NCI-H2029 (cell line): ENCODE measurements around the gene CFAP74.

ENCODE experiments used
- DNase-seq: peaks from one replicate; lab custom pipeline; 2025; lab: John Stamatoyannopoulos, UW

The CFAP74 gene

GRCh38 chr1:2018217-2019171 lies 14.9 kb upstream of the CFAP74 start:
- no peak for DNase-seq

- DNase-seq: no peak
Measured at GRCh38 chr1:2016123-2016522, 12.5 kb upstream of the CFAP74 start.

GRCh38 chr1:2014741-2015735 lies 11.5 kb upstream of the CFAP74 start:
- no peak for DNase-seq

GRCh38 chr1:2014181-2014580 lies 10.6 kb upstream of the CFAP74 start:
- DNase-seq: no peak

DNA sequence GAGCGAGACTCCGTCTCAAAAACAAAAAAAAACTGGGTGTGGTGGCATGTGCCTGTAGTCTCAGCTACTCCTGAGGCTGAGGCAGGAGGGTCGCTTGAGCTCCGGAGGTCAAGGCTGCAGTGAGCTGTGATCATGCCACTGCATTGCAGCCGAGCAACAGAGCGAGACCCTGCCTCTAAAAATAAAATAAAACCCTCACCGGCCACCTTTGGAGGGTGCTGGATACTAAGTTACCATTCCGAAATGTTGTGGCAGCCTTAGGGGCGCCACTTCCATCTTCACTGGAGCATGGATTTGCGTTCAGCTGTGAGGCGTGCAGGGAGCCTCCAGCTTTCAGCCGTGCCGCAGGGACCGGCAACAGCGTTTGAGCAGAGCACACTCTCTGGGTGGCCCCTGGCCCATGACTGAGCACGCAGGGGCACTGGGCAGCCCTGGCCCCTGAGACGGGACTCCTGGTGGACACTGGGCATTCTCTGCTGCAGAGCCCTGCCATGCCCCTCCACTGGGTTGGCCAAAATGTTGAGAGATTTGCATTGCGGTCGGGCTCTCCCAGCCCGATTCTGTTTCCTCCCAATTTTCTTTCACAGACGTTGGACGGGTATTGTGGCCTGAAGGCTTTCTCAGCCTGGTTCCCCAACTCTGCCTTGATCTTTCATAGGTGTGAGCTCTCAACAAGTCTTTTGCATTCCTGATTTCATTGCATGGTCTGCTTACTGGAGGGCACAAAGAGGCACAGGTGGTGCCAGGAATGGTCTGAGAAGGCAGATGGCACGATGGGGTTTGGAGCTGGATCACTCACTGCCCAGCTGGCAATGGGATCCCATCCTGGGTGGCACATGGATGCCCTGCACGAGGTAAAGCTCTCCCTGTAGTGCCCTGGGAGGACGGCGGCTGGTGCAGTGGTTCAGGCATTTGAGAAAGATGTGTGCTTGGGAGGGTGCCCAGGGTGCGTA lies 5.8 kb upstream of the CFAP74 start:
- no peak for DNase-seq

GRCh38 chr1:2004856-2005255 lies 1.3 kb upstream of the CFAP74 start:
- no peak for DNase-seq

DNA sequence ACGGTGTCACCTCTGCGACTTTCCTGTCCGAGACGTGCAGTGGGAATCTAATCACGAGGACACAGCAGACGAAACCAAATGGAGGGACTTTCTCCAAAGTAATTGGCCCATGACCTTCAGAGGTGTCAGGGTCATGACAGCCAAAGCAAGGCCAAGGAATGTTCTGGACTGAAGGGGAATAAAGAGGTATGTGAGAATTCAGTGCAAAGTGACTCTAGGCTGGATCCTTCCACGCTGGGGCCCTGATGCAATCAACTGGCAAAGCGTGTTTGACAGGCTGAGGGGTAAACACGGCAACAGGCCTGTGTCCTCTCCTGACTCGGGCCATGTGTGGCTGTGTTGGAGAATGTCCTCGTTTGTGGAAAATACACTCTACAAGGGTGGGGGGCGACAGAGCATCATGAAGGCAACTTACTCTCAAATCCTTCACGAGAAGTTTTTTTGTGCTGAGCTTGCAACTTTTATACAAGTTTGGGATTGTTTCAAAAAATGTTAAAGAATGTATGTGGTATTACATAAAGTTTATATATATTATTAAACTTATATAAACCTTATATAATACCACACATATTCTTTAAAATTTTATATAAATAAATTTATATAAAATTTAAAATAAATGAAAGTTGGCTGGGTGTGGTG lies 1.7 kb downstream of the CFAP74 start:
- no peak for DNase-seq

DNA sequence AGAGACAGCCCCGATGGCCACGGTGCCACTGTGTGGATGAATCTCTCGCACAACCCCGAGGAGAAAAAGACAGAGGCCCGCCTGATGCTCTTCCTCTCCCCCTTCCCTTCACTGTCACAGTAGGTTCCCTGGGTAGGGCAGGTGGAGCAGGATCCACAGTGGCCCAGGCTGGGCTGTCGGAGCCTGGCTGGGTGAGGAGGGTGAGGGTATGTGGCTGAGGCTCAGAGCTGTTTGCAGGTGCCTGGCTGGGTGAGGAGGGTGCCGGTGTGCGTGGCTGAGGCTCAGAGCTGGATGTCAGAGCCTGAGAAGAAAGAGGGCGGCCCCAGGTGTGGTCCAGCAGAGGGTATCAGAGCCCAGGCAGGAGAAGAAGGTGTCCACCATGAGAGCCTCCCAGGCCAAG lies 2.7 kb downstream of the CFAP74 start:
- DNase-seq: no peak

DNA sequence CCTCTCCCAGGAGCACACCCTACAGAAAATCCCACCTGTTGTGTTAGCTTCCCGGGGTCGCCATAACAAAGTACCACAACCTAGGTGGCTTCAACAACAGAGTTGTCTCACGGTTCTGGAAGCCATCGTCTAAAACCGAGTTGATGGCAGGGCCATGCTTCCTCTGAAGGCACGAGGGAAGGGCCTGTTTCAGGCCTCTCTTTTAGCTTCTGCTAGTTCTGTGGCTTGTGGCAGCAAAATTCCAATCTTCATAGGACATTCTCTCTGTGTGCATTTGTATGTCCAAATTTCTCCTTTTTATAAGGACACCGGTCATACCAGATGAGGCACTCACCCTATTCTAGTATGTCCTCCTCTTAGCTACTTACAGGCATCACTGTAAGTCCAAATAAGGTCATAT lies 3.2 kb downstream of the CFAP74 start:
- no peak for DNase-seq

DNA sequence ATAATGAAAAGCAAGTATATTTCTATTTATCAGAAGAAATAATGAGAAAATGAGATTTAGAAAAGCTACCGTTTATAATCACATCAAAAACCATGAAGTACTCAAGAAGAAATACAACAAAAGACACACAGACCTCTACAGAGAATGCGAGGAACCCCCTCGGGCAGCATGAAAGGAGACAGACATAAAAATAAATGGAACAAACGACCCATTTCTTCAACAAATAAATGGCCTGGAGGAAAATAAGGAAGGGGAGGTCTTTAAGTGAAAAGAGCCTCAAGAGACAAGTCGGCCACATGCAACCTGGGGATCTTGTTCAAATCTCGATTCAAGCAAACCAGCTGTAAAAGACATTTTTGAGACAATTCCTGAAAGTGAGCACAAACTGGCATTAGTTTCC lies 6.0 kb downstream of the CFAP74 start:
- no peak for DNase-seq

- DNase-seq: no peak
Measured at GRCh38 chr1:1996207-1996651, 7.4 kb downstream of the CFAP74 start.

GRCh38 chr1:1994536-1994935 lies 9.1 kb downstream of the CFAP74 start:
- DNase-seq: no peak

- no peak for DNase-seq
Measured at GRCh38 chr1:1990222-1990621, 13.4 kb downstream of the CFAP74 start.

GRCh38 chr1:1989789-1990188 lies 13.8 kb downstream of the CFAP74 start:
- DNase-seq: no peak

GRCh38 chr1:1989102-1989542 lies 14.5 kb downstream of the CFAP74 start:
- DNase-seq: no peak

GRCh38 chr1:1988061-1988945 lies 15.3 kb downstream of the CFAP74 start:
- no peak for DNase-seq

DNA sequence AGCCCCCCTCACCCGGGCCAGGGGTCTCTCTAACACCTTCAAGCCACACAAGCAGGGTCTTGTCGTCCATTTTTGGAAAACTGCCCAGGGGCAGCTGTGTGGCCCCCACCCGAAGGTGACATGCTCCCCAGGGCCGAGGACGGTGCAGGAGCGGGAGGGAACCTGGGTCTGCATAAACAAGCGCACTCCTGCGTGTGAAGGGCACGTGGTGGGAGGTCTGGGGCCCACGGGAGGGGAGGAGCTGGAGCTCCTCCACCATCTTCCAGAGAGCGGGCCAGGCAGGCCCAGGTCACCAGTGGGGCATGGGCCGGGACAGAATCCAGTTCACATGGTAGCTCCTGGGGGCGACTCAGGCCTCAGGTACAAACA lies 16.5 kb downstream of the CFAP74 start:
- DNase-seq: no peak

- DNase-seq: no peak
Measured at GRCh38 chr1:1986451-1987141, 17.0 kb downstream of the CFAP74 start.

DNA sequence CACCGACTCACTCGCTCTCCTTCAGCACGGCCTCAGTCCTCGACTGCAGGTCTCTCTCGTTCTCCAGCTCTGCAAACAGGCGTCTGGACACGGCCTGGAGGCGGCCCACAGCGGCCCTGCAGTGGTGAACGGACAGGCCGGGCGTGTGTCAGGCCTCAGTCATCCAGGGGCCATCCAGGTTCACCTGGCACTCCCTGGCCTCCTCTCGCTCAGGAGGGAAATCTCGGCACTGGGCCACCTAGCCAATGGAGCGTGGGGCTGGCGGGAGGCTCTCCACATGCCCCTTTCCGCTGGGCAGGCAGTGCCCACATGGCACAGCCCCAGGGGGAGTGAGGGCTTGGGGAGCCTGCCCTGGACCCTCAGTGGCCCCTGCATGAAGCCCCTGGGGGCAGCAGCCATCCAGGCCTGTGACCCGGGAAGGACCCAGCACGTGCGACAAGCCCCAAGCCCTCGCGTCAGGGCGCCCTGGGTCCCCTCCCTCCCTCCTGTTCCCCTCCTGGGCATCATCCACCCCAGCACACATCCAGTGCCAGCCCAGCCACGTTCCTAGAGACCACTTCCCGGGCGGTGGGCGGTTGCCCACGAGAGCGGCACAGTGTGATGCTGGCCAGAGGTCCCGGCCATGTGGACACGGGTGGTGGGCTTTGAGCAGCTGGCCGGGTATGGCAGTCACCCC lies 18.1 kb downstream of the CFAP74 start:
- no peak for DNase-seq
